Heart left ventricle (tissue), 16 donors: ENCODE data around the gene KLHL22. TPM values are rescaled to one million over a fixed set of nuclear protein-coding genes. Genes with fewer than 3 reads are reported as not detected.

Experiments
- ATAC-seq, 4 donors: fragments of 200-7000 bp; cut with Tn5 transposase; one replicate each; pipeline ENCODE4 v1.9.1; 2020 to 2022; ENCODE audit warnings: moderate library complexity in 4 of 4, mild to moderate bottlenecking in 3 of 4, moderate number of reproducible peaks in 1 of 4
- DNase-seq, 5 donors: peaks; one replicate each; pipeline ENCODE4 v3.0.0-alpha.2; 2020
- H3K27ac ChIP-seq, 12 donors: fragments of 200-600 bp; sonication (generic) in 4 of 12; one replicate each; pipeline versions ENCODE4 v1.5.0 to v1.8.0; 2016 to 2022; ENCODE audit warnings: mild to moderate bottlenecking in 2 of 12
- H3K27me3 ChIP-seq, 9 donors: fragments of 200-600 bp; sonication (generic) in 2 of 9; one replicate each; pipeline versions ENCODE4 v1.5.1 to v1.8.0; 2016 to 2022; ENCODE audit warnings: mild to moderate bottlenecking in 3 of 9
- H3K36me3 ChIP-seq, 9 donors: fragments of 200-600 bp; sonication (generic) in 2 of 9; one replicate each; pipeline versions ENCODE4 v1.5.0 to v1.8.0; 2018 to 2022; ENCODE audit warnings: mild to moderate bottlenecking in 2 of 9
- H3K4me1 ChIP-seq, 12 donors: fragments of 200-600 bp; sonication (generic) in 4 of 12; one replicate each; pipeline versions ENCODE4 v1.5.0 to v1.8.0; 2016 to 2022; ENCODE audit warnings: mild to moderate bottlenecking in 3 of 12
- H3K4me3 ChIP-seq, 12 donors: fragments of 200-600 bp; sonication (generic) in 4 of 12; one replicate each; pipeline versions ENCODE4 v1.5.0 to v1.8.0; 2017 to 2022; ENCODE audit warnings: mild to moderate bottlenecking in 9 of 12, moderate library complexity in 4 of 12
- H3K9me3 ChIP-seq, 12 donors: fragments of 200-600 bp; sonication (generic) in 4 of 12; one replicate each; pipeline versions ENCODE4 v1.5.0 to v1.8.0; 2016 to 2022; ENCODE audit warnings: mild to moderate bottlenecking in 1 of 12
- POLR2A ChIP-seq, 2 donors: fragments of 450-650 bp; IDR thresholded peaks; one replicate each; pipeline ENCODE4 v1.6.1; 2017; ENCODE audit warnings: antibody characterized with exemption in 2 of 2, mild to moderate bottlenecking in 2 of 2, moderate library complexity in 2 of 2
- WGBS, 4 donors: extraction: QIAGEN DNeasy Blood & Tissue Kit in 2 of 4; methylation state at CpG; one replicate each; pipeline versions ENCODE4 v1.1.5 to v1.1.7; 2013 to 2018; 5-methylcytosine and 5-hydroxymethylcytosine counted together
- intact Hi-C, 10 donors: fragments of 100-400 bp; cut with DNase I; formaldehyde crosslinking; loops; one replicate each; pipeline versions ENCODE4 v1.11.1 to v1.14.2; 2022
- polyA plus RNA-seq, 2 donors: library from polyadenylated mRNA; stranded (reverse); fragments of 200-250 nt; gene quantifications; one replicate each; pipeline ENCODE4 v1.2.3, GENCODE V29; 2013
- total RNA-seq, 9 donors: library from RNA; depleted of rRNA in 2 of 9; stranded (reverse); fragments of >200 nt in 2 of 9; fragmentation: NEBNext Ultra II Directional in 3 of 9; extraction: Animal tissue kit (Norgen Biotek cat#: 25700) in 3 of 9; gene quantifications; one replicate each; pipeline versions ENCODE4 v1.1.0 to v1.2.4, GENCODE V29; 2016 to 2023
- TF ChIP-seq, protein P1 (sequence below), 12 donors: fragments of 200-600 bp; sonication (generic) in 4 of 12; IDR thresholded peaks; one replicate each; pipeline versions ENCODE4 v1.5.0 to v1.8.0; 2018 to 2022; ENCODE audit warnings: antibody characterized with exemption in 12 of 12, mild to moderate bottlenecking in 5 of 12
- donor health status: ischemic (EF 13 %, LVEDD 7.1; RV severe dilation, severe dysfunction).
- donor health status: healthy with polysubstance abuse.
- donor health status: DM: no; HTN: yes; CAD: no.
- donor health status: DM: no; HTN: no; CAD: no.
- donor health status: ischemic (EF 25% LVEDD 6.9; RV normal size, moderate dysfunction).
- donor health status: ischemic (EF 25% LVEDD 5.7; RV mildly dilated, moderate dysfunction).
- donor health status: healthy.
- donor health status: DM: yes; HTN: yes; CAD: no.
- donor health status: ischemic (EF 35%, LVEDD 5.7; RV mildly dilated, moderate dysfunction).
- donor health status: nonischemic (EF 11% LVEDD 7.7; RV severe dilation, severe dysfunction).
- donor health status: DM: yes; HTN: yes; CAD: no.
- donor health status: PGD.
- donor health status: ischemic (EF 29% LVEDD 5.4; RV normal size, mild dysfunction).
- donor health status: nonischemic (EF 23%, LVEDD 6.1; RV moderate dilation, normal function).

The KLHL22 gene
- total and polyA plus RNA-seq, 11 donors: 10.2 to 23.6 (median 16.8) TPM

DNA sequence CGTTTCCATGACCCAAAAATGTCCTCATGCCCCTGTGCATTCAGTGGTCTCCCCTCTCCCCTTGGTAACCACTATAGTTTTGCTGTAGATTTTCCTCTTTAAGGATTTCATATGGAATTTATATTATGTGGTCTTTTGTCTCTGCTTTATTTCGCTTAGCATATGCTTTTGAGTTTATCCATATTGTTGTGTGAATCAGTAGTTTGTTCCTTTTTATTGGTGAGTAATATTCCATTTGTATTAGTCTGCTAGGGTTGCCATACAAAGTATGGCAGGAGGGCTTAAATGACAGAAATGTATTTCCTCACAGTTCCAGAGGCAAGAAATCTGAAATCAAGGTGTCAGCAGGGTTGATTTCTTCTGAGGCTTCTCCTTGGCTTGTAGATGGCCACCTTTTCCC lies 98.1 kb downstream of the KLHL22 start:
- DNase-seq: no peak
- no peaks in the 10 kb centered on the region for H3K9me3 ChIP-seq
- WGBS, 4 donors: 96 to 100% (median 97%) methylated on average over 2 of the region's 2 CpGs
- TF ChIP-seq POLR2A (IDR thresholded peaks at IDR 0.05): no peak
- TF ChIP-seq, protein P1, sequence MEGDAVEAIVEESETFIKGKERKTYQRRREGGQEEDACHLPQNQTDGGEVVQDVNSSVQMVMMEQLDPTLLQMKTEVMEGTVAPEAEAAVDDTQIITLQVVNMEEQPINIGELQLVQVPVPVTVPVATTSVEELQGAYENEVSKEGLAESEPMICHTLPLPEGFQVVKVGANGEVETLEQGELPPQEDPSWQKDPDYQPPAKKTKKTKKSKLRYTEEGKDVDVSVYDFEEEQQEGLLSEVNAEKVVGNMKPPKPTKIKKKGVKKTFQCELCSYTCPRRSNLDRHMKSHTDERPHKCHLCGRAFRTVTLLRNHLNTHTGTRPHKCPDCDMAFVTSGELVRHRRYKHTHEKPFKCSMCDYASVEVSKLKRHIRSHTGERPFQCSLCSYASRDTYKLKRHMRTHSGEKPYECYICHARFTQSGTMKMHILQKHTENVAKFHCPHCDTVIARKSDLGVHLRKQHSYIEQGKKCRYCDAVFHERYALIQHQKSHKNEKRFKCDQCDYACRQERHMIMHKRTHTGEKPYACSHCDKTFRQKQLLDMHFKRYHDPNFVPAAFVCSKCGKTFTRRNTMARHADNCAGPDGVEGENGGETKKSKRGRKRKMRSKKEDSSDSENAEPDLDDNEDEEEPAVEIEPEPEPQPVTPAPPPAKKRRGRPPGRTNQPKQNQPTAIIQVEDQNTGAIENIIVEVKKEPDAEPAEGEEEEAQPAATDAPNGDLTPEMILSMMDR (IDR thresholded peaks at IDR 0.05): no peak
- peaks cover 0 to 7% (median 0%) of the 10 kb centered on the region in 9 donors for H3K36me3 ChIP-seq
- no peak overlapping the region for H3K4me3 ChIP-seq
- no peak for ATAC-seq
- peaks cover 0 to 30% (median 14%) of the 10 kb centered on the region in 12 donors for H3K4me1 ChIP-seq
- no peak overlapping the region for H3K27ac ChIP-seq
- intact Hi-C loops: no loop called here
- no peaks in the 10 kb centered on the region for H3K27me3 ChIP-seq

DNA sequence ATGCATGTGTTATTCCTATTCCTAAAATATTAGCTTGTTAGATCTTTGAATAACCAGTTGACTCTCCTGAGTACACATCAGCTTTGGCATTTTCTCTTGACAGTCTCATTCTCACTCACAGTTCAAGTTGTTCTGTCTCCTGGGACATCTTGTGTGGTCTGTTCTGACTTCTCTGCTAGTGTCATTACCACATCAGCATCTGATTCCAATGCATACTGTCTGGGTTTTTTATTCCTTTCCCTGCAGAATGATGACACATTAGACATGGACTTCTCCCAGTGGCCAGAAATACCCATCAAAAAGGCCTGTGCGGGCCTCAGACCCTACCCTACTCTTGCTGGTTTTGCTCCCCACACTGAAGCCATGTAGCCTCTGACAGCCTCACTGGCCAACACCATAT lies 99.0 kb downstream of the KLHL22 start:
- Histone ChIP-seq H3K4me3 (no peak overlapping the region), H3K27ac (no peak overlapping the region), H3K4me1 (peaks cover 0 to 30% (median 14%) of the 10 kb centered on the region in 12 donors), H3K9me3 (no peaks in the 10 kb centered on the region), H3K27me3 (no peaks in the 10 kb centered on the region), H3K36me3 (peaks cover 0 to 4% (median 0%) of the 10 kb centered on the region in 9 donors)
- 88 to 97% (median 94%) methylated on average over 1 of the region's 1 CpG for WGBS, 4 donors
- ATAC-seq: no peak
- no peak for TF ChIP-seq POLR2A (IDR thresholded peaks at IDR 0.05)
- TF ChIP-seq, protein P1 (IDR thresholded peaks at IDR 0.05): no peak
- no peak for DNase-seq
- intact Hi-C loops: no loop called here

DNA sequence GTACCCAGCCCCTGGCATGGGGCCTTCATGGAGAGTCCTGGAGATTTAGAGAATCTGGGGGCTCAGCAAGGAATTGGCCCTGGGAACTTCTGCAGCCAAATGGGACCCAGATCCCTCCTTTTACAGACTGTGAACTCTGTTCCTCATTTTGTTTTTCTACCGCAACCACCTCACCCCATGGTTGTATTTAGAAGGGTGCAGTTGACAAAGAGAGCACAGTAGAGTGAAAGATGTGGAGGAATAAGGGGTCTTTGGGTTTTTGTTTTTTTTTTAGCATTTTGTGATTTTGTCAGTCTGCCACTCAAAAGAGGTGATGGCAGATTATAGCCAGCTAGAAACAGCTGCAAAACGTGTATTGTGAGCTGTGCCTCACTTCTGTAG lies 99.7 kb downstream of the KLHL22 start:
- no peak overlapping the region for H3K27ac ChIP-seq
- ATAC-seq (no peak), DNase-seq (no peak)
- WGBS, 4 donors: 49 to 74% (median 66%) methylated on average over 2 of the region's 2 CpGs
- TF ChIP-seq POLR2A (IDR thresholded peaks at IDR 0.05): no peak
- TF ChIP-seq, protein P1 (IDR thresholded peaks at IDR 0.05): no peak
- H3K4me3 ChIP-seq: peak overlapping the region in 1 of 12 donors; percentile 9
- no peaks in the 10 kb centered on the region for H3K27me3 ChIP-seq
- H3K9me3 ChIP-seq: no peaks in the 10 kb centered on the region
- peaks cover 0 to 30% (median 14%) of the 10 kb centered on the region in 12 donors for H3K4me1 ChIP-seq
- intact Hi-C loops: no loop called here
- H3K36me3 ChIP-seq: peaks cover 0 to 4% (median 0%) of the 10 kb centered on the region in 9 donors

DNA sequence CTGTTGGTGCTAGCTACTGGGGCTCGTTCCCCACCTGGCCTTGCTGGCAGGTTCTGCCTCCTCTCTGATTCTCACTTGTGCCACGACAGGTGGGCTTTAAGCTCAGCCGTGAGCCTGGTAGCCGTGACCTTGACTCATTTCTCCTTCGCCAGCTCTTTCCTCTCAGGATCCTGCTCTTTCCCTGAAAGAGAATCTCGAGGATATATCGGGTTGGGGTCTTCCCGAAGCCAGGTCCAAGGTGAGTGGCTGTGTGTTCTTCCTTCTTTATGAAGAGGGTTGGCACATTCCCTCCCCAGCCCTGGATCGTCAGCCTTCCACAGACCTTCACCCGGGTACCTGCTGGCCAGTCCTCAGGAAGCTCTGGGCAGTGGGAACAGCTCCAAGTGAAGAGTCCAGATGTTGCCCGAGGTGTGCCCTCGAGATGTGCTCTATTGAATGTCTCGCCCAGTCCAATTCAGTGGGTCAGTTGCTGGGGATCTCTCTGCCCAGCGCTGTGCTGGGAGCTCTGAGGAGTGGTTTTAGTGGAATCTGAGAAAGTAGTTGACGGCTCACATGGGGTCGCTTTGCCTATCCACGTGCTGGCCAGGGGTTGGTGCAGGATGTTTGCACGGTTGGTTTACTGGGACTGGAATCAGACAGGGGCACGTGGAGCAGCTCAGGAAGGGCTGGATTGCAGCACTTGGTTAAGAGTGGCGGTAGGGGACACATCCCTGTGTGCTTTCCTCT lies 100.3 kb downstream of the KLHL22 start:
- Histone ChIP-seq H3K4me1 (peaks cover 0 to 30% (median 14%) of the 10 kb centered on the region in 12 donors), H3K27me3 (no peaks in the 10 kb centered on the region), H3K36me3 (no peaks in the 10 kb centered on the region), H3K27ac (no peak overlapping the region), H3K9me3 (no peaks in the 10 kb centered on the region), H3K4me3 (peak overlapping the region in 4 of 12 donors; percentile 66 to 88 (median 86))
- WGBS, 4 donors: 84 to 87% (median 84%) methylated on average over 20 of the region's 20 CpGs
- ATAC-seq: no peak
- intact Hi-C loops: no loop called here
- no peak for DNase-seq
- TF ChIP-seq POLR2A (IDR thresholded peaks at IDR 0.05): no peak
- TF ChIP-seq, protein P1 (IDR thresholded peaks at IDR 0.05): no peak
